Measurements from ENCODE around the gene HIRA. TPM values are rescaled to one million over a fixed set of nuclear protein-coding genes. Genes with fewer than 3 reads are reported as not detected.
"Not testable (repeated sequence)": the region's sequence is repeated elsewhere in the genome, so short reads cannot be mapped to it uniquely, and the experiment has no call there.

Gene HIRA
- total RNA-seq, 1 experiment from 2014 or later = 51.0 TPM

GRCh38 chr22:19317865-19318264, 113.7 kb downstream of the HIRA start (continued):
- TF ChIP-seq NR2C2 (CRISPR knock-in tag; IDR thresholded peaks at IDR 0.05) (no peak), ZSCAN18 (CRISPR knock-in tag; IDR thresholded peaks at IDR 0.05) (no peak)

- POLR2A ChIA-PET = no interaction called here
- peaks cover 6% of the 10 kb centered on the region for H3K27me3 Mint-ChIP-seq (ENCODE audit: low read depth)
- no peak overlapping the region for H3K27ac Mint-ChIP-seq
- ATAC-seq = no peak
- TF ChIP-seq ZNF317 (CRISPR knock-in tag; IDR thresholded peaks at IDR 0.05; ENCODE audit: borderline replicate concordance, low read depth) (no peak), KAT7 (CRISPR knock-in tag; IDR thresholded peaks at IDR 0.05; ENCODE audit: borderline replicate concordance) (no peak), MLX (CRISPR knock-in tag; IDR thresholded peaks at IDR 0.05) (no peak)
- H3K9me3 Mint-ChIP-seq = peaks cover 17% of the 10 kb centered on the region
- no peak overlapping the region for H3K4me3 Mint-ChIP-seq
- CTCF ChIA-PET = no interaction called here
- H3K36me3 Mint-ChIP-seq = no peaks in the 10 kb centered on the region
- H3K4me1 Mint-ChIP-seq = no peaks in the 10 kb centered on the region
- no peak for DNase-seq (ENCODE audit: low spot score)
These were observed 123.7 kb downstream of the HIRA start for GRCh38 chr22:19307872-19308271.

GRCh38 chr22:19306535-19306934, 125.0 kb downstream of the HIRA start:
- peaks cover 12% of the 10 kb centered on the region for H3K9me3 Mint-ChIP-seq
- POLR2A ChIA-PET; DNase-seq (ENCODE audit: low spot score); H3K27me3 Mint-ChIP-seq (ENCODE audit: low read depth); H3K4me1 Mint-ChIP-seq; CTCF ChIA-PET; H3K4me3 Mint-ChIP-seq; ATAC-seq; H3K27ac Mint-ChIP-seq; H3K36me3 Mint-ChIP-seq: not testable (repeated sequence)

GRCh38 chr22:19304547-19304946, 127.0 kb downstream of the HIRA start:
- Mint-ChIP-seq H3K27me3 (ENCODE audit: low read depth) (peaks cover 6% of the 10 kb centered on the region), H3K36me3 (no peaks in the 10 kb centered on the region), H3K4me3 (no peak overlapping the region), H3K4me1 (no peaks in the 10 kb centered on the region), H3K9me3 (peaks cover 11% of the 10 kb centered on the region), H3K27ac (no peak overlapping the region)
- ChIA-PET POLR2A (no interaction called here), CTCF (interaction anchor here (1.1 kb wide), 1 partner anchor 125 kb away, joined by 3 read pairs; no protein-coding TSS in a partner anchor)
- ATAC-seq (no peak), DNase-seq (ENCODE audit: low spot score) (no peak)
- TF ChIP-seq CTCF (IDR thresholded peaks at IDR 0.05) = no peak
- TF ChIP-seq RELA (CRISPR knock-in tag; IDR thresholded peaks at IDR 0.05; ENCODE audit: borderline replicate concordance) = no peak
- no peak for TF ChIP-seq NFYB (CRISPR knock-in tag; conservative IDR thresholded peaks at IDR 0.05; ENCODE audit: low read depth)
- no peak for TF ChIP-seq ZSCAN18 (CRISPR knock-in tag; IDR thresholded peaks at IDR 0.05)
- no peak for TF ChIP-seq JUN (CRISPR knock-in tag; IDR thresholded peaks at IDR 0.05)
- no peak for TF ChIP-seq ZNF532 (CRISPR knock-in tag; IDR thresholded peaks at IDR 0.05; ENCODE audit: borderline replicate concordance)
- no peak for TF ChIP-seq ZNF425 (CRISPR knock-in tag; conservative IDR thresholded peaks at IDR 0.05)
- no peak for TF ChIP-seq ZNF317 (CRISPR knock-in tag; IDR thresholded peaks at IDR 0.05; ENCODE audit: borderline replicate concordance, low read depth)
- no peak for TF ChIP-seq TEAD4 (CRISPR knock-in tag; IDR thresholded peaks at IDR 0.05)
- TF ChIP-seq HMGXB4 (CRISPR knock-in tag; IDR thresholded peaks at IDR 0.05) = no peak
- no peak for TF ChIP-seq ATF3 (CRISPR knock-in tag; conservative IDR thresholded peaks at IDR 0.05)
